ENCODE measurements around the gene SETBP1.

SETBP1 gene

DNA sequence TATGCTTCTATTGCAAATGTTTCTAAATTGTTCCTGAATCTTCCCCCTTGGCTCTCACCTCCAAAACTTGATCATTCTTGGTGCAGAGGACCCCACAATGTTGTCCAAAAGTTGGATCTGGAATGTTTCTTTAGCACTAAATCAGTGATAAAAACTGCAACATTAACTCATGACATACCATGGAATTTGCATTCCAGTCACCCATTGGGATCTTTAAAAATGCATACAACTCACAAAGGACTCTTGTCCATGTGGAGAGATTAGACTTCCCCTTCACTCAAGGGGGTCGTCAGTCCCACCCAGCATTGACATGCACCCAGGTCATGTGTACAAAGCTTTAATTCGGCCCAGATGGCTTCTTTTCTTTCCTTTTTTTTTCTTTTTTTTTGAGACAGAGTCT is 169.3 kb downstream of the SETBP1 start:
- no peak for DNase-seq

- DNase-seq = no peak
Measured at GRCh38 chr18:44851856-44852621, 171.4 kb downstream of the SETBP1 start.

GRCh38 chr18:44852818-44853217 is 172.1 kb downstream of the SETBP1 start:
- DNase-seq = no peak

GRCh38 chr18:44853430-44853829 is 172.7 kb downstream of the SETBP1 start:
- DNase-seq = no peak

DNA sequence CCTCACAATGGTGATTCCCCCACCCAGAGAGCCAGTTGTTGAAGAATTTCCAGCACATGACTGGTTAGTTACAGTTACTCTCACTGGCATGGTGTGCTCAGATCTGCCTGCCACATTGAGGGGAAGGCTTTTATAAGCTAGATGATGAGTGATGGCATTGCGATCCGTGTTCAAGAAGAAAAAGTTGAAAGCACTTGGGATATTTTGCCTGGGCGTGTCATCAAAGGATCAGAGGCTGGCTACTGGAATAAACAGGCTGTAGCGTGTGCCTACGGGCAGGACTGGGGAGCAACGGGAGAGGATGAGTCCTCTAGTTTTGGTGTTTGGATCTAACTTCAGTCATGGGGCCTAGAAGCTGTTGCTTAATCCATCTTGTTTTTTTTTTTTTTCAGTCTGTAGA is 175.0 kb downstream of the SETBP1 start:
- DNase-seq = no peak

GRCh38 chr18:44856157-44856556 is 175.5 kb downstream of the SETBP1 start:
- DNase-seq = no peak

- no peak for DNase-seq
Measured at GRCh38 chr18:44857081-44857480, 176.4 kb downstream of the SETBP1 start.

DNA sequence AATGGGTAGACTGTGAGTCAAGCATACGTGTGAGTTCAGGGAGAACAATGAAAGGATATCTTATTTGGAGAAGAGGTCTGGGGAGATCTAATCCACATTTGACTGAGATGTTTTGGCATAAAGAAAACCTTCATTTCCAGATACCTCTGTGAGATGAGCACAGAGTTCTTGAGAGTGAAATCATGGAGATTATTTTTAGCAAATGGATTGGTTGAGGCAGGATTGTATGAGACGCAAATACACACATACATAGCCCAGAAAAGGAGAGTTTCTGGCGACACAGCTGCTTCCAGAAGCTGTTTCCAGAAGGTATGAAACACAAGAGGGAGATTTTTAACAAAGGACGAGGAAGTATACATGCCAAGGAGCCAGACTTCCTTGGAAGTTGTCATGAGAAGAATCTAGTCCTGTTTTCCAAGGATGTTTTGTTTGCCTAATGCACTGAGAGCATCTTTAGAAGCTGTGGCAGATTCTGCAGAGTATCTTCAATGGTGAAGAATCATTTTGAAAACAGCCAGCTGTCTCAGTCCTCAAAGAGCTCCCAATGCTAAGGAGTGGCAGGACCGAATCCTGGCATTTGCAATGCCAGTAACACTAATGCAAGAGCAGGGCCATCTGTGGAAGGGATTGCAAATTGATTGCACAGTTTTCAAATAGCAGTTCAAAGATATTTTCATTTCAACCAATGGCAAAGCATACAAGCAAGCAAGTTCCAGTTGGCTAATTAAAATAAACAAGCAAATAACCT is 177.2 kb downstream of the SETBP1 start:
- no peak for DNase-seq

- DNase-seq = no peak
Measured at GRCh38 chr18:44859263-44859662, 178.6 kb downstream of the SETBP1 start.

DNA sequence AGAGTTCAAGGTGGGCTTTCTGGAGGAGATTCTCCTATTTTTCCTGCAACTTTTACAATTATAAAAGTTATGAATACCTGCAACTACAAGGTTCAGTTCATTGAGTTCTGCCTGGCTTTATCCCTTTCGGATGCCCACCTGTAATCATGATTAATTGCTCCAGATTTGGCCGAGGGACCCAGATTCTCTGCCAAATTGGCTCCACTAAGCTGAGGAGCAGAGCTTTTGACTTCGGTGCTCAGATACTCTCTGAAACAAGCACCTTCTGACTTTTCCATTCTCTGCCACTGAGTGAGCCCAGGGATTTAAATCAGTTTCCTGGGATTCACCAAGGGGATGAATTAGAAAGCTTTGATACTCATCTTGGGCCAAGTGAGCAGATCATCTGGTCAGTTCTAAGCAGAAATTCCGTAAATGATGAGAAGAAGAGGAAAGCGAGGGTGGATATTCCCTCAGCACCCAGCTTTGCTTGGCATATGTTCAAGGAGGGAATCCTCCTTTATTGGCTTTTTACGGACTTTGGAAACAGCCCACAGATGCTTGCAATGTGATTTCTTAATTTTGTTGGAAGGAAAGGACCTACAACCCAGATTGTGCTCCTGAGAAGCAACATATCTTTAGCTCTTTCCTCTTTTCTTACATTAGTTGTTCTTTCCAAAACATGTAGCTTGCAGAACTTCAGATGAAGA is 179.2 kb downstream of the SETBP1 start:
- no peak for DNase-seq

DNA sequence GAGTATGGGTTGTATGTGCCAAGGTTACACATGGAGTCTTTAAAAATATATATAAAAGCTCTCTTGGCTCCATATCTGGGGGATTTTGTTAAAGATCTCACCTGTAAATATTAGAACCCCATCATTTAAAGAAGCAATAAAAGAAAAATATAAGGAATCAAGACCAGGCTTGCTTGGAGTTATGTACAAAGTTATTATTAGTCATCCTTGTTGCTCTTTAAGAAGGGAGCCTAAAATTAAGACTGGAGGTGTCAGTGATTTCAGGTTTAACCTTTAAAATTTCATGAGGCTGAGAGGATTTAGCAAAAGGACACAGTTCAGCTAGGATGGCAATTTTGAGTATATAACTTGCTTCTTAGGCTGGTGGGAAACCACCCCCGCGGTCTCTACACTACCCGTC is 181.4 kb downstream of the SETBP1 start:
- no peak for DNase-seq

- no peak for DNase-seq
Measured at GRCh38 chr18:44866103-44866502, 185.4 kb downstream of the SETBP1 start.

- no peak for DNase-seq
Measured at GRCh38 chr18:44869533-44869932, 188.8 kb downstream of the SETBP1 start.

DNA sequence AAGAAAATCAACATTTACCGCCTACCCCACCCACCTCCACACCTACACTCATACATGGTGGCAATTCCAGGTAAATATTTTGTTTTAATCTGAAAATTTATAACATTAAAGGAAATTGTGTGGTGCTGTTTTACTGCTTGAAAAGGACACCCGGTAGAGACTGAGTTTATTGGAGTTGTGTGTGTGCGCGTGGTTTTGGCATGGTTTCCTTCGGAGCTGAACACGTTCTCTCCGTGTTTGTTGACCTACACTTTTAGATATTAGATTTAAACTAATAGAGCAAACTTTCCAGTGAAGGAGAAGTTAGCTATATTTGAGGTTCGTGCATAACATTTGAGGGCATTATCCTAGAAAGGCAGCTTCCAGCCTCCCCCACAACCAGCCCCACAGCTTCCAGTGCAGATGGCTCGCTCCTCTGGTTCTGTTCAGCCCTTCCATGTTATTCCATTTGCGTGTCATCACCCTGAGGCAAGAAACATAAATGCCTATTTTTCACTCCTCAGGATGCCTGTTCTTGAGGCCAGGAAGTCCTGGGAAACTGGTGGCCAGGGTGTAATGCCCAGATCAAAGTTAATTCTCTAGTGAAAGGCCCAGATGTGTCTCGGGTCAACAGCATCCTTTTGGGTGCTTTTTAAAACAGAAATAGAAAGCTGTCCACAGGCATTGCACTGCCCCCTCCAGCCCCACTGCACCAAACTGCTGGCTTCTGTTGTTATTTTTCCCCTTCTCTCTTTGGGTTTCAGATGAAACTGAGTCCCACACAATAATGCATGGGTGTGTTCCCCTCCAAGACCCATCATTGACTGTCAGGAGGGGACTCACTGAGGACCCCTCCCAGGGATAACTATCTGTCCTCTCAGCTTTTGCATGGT is 190.2 kb downstream of the SETBP1 start:
- no peak for DNase-seq

- DNase-seq = no peak
Measured at GRCh38 chr18:44871771-44872170, 191.1 kb downstream of the SETBP1 start.

GRCh38 chr18:44876024-44876423 is 195.3 kb downstream of the SETBP1 start:
- no peak for DNase-seq

DNA sequence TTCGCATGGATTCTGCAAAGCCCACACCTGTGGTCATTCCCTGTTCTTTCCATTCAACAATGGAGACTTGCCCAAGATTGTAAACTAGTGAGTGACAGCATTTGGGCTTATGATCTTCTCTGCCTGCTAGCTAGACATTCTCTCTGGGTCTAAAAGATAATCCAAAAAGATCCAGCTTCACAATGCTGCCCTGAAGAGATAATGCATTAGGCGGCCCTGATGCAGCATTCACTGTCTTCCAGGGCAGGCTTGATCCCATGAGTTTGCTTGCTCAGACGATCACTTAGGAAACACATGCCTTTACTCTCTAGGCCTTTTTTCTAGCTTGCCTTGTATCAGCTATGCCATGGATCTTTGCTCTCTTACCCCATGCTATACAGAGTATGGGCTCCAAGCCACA is 196.1 kb downstream of the SETBP1 start:
- no peak for DNase-seq

DNA sequence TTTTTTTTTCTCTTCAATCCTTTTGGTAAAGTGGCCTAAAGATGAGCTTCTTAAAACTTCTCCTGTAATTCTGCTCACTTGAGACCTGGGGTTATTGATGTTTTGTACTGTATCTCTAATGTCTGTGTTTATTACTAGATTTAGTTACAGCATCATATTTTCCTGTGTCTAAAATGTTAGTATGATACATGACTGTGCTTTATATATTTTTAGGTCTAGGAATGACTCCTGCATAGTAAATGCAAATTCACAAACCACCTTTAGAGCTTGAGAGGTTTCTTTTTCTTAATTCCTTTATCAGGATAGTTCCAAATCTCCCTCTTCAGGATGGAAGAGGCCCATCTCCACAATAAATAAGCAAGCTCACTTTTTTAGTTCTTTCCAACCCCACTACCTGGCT is 197.6 kb downstream of the SETBP1 start:
- DNase-seq = no peak

DNA sequence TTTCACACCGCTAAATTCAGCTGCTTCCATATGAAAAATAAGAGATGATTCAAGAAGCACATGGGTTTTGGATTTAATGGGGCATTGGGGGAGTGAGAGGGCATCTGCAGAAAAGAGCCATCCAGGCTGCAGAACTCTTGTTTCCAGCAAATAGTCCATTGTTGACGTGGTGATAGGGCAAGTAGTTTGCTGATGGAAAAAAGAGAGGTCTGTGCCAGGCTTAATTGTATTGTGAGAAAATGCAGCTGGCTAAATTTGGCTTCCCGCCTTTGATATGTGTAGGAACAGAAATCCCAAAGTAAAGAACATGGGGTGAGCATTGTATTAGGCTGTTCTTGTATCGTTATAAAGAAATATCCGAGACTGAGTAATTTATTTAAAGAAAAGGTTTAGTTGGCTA is 199.5 kb downstream of the SETBP1 start:
- no peak for DNase-seq

DNA sequence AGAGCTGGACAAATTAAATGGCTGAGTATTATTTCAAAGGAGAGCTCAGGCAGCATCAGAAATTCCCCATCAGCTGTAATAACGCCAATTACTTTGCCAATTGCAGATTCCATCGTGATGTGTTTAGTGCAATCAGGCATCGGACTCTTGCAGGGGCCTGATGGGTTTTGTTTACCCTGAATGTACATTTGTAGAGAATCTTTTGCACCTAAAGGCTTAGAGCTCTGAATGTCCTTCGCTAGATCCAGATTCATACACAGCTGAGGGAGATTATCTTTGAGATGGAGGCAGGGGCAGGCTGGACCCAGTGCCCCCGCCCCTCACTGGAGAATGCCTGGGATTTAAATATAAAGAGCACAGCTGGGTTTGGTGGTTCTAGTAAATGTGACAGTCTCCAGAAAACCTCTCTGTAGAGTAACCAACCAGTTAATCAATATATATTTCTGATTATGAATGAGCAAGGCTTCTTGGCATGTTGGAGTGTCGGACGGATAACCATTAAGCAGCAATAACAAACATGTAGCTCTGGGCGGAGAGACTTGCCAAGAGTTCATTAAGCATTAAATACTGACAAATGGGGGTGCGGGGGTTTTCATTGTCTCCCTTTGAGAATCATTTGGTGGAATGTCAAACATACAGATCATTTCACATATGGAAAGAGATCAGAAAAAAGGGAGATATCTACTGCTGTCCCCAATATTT is 200.9 kb downstream of the SETBP1 start:
- no peak for DNase-seq

DNA sequence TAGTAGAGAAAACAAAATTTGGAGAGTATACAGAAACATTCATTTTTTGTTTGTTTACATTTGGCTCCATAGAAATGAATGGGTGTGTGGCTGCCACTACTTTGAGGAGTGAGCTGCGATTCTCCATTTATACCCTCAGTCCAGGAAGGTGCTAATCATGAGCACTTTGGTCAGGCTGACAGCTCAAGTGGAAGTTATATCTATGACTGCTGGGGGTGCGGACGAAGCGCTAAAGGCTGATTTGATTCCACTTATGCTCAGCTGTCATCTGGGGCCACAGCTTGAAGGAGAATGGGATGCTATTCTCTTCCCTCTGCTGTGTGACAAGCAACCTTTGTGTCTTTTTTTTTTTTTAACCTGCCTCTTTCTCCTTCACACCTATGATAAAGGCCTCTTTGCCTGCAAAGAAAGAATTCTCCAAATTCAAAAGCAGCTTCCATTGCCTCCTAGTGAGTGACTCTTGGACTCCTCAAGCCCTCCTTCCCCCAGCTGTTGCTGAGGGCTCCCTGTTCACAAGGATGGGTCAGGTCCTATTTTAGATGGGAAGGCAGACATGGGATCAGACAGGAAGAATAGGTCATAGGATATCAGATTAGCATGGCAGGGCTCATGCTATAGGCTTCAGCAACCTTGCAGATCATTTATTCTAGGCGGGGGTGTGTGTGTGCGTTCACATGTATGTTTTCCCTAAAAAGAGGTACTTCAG is 201.6 kb downstream of the SETBP1 start:
- no peak for DNase-seq

- no peak for DNase-seq
Measured at GRCh38 chr18:44883671-44884070, 203.0 kb downstream of the SETBP1 start.

Measured in 8988T (cell line).